Activated CD4-positive, CD25-positive, alpha-beta regulatory T cell (primary cell): ENCODE data around the gene CDCP1.
"Not testable (repeated sequence)": the region's sequence is repeated elsewhere in the genome, so short reads cannot be mapped to it uniquely, and the experiment has no call there.

Experiments used
- DNase-seq, 4 experiments: peaks; one replicate each; lab custom pipeline; 2025; lab: John Stamatoyannopoulos, UW

The CDCP1 gene

DNA sequence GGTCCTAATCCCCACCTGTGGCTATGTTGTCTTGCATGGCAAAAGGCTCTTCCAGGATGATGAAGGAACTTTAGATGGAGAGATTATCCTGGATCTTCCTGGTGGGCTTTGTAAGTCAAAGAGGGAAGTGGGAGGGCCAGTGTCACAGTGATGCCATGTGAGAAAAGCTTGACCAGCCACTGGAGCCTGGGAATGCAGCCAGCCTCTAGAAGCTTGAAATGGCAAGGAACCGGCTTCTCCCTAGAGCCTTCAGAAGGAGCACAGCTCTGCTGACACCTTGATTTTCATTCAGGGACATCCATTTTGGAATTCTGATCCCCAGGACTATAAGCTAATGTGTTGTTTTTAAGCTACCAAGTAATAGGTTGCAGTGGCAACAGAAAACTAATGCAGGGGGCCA is 61.8 kb downstream of the CDCP1 start:
- DNase-seq = no peak

DNA sequence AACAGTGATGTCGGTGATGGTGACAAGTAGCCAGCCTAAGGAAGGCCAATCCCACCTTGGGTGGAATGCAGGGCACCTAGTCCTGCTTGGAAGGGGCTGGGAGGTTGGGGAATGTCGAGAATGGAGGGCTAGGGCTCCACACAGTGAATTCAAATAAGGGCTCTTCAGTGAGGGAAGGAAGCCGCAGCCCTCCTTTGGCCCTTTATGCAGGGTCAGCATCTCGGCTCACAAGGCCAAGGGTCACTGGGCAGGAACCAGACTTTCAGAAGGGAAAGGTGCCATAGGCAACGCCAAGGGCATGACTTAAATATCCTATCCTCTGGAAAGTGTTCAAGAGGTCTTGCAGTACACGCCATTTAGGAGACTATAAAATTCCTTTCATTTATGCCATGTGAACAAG is 63.2 kb downstream of the CDCP1 start:
- DNase-seq = no peak

DNA sequence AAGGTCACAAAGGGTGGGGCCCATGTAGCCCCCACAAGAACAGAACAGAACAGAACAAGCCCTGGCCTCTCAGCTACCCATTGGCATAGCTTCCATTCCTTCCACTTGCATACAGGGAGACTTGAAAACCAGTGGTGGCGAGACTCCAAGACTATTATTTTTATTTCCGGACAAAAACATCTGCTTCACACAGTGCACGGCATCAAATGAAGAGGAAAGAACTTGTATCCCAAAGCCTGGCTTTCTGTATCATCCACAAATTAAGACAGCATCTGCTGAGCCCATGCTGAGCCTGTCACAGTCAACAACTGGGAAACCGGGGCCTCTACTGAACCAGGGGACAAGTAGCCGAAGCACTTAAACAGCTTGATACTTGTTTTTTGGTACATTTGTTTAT is 64.0 kb downstream of the CDCP1 start:
- no peak for DNase-seq

DNA sequence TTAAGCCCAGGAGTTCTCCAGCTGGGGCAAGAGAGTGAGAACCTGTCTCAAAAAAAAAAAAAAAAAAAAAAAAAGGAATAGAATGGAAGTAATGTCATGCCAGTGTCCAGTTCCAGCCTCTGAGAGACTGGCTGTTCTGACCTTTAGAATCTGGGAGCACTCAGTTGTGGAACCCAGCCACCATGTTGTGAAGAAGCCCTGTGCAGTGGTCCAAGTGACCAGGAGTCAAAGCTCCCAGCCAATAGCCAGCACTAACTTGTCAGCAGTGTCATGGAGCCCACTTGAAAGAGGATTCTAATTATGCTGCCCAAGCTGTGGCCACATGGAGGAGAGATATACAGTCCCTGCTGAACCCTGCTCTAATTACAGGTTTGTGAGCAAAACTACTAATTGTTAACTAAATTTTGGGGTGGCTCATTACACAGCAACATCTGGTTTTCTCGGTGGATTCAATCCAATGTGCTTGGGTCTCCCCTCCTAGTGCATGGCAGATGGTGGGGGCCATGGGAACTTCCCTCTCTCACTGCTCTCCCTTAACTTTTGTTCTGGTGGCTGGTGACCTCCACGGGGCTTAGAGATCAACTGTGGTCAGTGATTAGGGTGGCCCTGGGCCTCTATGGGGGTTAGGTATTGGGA is 64.6 kb downstream of the CDCP1 start:
- DNase-seq = no peak

DNA sequence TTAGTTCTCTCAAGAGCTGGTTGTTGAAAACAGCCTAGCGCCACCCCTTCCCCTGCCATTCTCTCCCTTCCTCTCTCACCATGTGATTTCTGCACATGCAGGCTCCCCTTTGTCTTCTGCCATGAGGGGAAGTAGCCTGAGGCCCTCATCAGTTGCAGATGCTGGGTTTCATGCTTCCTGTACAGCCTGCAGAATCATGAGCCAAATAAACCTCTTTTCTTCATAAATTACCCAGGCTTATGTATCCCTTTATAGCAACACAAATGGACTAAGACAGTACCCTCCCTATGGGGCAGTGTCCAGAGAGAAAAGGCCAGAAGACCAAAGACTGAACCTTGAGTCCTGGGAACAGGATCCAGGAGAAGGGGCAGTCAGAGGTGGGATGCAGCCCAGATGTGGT is 65.4 kb downstream of the CDCP1 start:
- no peak for DNase-seq

DNA sequence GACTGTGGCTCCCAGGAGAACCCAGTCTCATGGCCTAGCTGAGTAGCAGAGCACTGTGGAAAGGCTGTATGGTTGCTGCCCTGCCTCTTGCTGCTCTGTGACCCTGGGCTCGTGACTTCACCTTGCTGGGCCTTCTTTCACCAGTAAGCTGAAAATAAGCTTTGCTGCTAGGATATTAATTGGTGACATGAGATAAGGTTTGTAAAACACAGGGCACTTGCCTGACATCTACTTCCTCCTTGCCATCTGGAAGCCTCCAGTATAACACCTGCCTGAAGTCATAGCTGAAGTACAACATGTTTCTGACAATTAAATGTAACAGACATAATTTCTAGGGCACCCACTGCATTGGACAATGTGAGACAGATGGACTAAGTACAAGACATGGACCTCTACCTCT is 66.5 kb downstream of the CDCP1 start:
- DNase-seq = no peak

DNA sequence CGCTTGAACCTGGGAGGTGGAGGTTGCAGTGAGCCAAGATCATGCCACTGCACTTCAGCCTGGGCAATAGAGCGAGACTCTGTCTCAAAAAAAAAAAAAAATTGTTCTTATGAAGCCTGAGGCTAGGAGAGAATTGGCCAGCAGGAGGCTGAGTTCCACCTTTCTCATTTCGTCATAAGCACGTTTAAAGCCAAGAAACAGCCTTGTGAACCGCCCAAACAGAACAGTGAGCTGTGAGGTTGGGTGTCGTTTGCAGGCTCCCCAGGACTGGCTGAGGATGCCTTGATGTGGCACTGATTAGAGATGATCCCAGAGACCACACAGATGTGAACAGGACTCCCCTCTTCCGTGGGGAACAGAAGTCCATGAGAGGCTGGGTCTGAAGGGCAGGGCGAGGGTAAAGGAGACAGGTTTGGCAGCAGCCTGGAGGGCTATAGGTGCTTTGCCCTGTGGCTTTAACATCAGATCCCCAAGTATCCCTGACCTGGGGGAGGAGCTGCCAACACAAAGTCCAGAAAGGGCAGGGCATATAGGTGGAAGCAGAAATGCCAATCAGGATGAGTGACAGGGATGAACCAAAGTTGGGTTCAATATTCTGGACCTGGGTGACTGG is 67.2 kb downstream of the CDCP1 start:
- DNase-seq = no peak

DNA sequence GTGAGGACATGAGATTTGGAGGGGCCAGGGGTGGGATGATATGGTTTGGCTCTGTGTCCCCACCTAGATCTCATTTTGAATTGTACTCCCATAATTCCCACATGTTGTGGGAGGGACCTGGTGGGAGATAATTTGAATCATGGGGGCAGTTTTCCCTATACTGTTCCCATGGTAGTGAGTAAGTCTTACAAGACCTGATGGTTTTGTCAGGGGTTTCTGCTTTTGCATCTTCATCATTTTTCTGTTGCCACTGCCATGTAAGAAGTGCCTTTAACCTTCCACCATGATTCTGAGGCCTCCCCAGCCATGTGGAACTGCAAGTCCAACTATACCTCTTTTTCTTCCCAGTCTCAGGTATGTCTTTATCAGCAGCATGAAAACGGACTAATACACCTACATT is 67.9 kb downstream of the CDCP1 start:
- DNase-seq = not testable (repeated sequence)

DNA sequence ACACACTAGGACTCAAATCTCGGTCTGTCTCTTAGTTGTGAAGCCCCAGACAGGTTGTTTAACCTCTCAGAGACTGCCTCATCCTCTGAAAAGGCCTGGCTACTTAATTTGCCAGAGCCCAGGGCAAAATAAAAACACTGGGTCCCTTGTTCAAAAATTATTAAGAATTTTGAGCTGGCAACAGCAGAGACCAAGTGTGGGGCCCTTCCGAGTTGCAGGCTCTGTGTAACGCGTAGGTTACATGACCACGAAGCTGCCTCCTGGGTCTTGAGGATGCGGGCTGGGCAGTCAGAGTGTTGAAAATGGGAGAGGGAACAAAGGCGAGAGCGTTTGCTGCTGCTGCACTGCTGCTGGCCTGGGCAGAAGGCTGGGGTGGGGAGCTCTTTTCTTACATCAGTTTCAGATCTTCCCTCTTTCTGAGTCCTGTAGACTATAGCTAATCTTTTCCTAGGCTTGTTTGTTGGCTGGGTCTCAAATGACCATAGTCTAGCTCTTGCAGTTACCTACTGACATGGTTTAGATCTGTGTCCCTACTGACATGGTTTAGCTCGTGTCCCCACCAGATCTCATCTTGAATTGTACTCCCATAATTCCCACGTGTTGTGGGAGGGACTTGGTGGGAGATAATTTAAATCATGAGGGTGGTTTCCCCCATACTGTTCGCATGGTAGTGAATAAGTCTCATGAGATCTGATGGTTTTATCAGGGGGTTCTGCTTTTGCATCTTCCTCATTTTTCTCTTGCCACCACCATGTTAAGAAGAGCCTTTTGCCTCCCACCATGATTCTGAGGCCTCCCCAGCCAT is 70.2 kb downstream of the CDCP1 start:
- DNase-seq = no peak

DNA sequence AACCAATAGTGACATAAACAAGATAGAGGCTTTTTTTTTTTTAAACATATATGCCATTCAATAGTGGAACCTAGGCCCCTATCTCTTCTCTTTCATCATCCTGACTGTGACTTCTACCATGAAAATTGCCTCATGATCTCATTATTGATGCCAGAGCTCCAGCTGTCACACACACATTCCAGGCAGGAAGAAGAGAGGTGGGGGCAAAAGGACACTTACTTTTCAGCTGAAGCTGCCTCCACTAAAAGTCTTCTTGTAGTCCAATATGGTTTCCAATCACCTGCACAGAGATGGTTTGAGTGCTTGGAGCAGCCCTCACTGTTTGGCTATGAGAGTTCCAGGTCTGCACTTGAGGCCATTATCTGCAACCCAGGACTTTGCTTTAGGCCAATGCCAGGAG is 75.1 kb downstream of the CDCP1 start:
- no peak for DNase-seq

DNA sequence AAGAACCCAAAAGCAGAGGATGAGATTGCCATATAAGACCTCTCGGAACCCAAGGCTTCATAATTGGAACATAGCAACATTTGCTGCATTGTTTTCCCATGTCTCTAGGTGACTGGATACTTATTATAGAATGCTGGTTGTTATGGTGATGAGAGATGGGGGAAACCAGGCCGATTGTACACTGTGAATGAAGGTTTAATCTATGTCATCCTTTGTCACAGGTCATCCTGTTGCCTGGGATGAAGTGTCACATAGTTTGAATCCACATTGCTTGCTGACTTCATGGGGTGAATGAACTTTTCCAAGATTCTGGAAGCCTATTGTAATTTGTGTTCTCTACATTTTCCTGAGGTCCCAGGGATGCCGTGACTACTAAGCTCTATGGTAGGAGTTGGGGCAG is 78.2 kb downstream of the CDCP1 start:
- DNase-seq = no peak

DNA sequence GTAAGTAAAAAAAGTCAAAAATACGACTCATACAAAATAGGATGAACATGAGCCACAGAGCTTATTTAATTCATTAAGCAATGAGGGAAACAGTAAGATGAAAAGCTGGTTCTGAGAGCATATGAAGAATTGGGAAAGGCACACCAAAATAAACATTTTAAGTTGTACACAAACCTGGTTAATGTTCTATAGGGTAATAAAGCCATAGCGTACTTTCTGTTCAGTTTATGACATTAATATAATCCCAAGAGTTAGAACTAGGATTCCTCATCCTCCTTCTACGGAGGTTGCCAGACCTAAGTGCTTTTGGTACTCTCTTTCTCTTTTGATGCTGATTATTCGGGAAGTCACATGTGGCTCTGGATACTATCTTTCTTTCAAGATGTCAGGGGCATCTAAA is 78.7 kb downstream of the CDCP1 start:
- no peak for DNase-seq

DNA sequence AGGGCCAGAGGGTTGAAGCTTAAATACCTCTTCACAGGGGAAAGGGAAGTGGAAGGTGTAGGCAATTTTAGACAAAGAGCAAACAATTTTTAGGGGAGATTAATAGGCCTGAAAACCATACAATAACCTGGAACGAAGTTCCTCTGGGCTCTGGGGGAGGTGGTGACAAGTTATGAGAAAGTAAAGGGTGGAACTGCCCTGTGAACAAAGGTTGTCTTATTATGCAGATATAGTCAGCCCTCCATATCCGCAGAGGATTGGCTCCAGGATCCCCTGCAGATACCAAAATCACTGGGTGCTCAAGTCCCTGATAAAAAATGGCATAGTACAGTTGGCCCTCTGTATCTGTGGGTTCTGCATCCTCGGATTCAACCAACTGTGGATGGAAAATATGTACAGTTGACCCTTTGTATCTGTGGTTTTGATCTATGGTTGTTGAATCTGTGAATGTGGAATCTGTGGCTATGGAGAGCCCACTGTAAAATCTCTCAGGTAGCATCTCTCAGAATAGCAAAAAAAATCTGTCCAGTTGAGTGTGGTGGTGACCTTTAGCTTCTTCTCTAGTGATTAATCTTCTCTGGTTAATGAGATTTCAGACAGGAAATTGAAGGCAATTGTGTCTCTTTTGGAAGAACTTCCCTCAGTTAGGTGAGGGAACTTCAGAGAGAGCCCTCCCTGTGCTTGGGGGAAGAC is 79.9 kb downstream of the CDCP1 start:
- no peak for DNase-seq

DNA sequence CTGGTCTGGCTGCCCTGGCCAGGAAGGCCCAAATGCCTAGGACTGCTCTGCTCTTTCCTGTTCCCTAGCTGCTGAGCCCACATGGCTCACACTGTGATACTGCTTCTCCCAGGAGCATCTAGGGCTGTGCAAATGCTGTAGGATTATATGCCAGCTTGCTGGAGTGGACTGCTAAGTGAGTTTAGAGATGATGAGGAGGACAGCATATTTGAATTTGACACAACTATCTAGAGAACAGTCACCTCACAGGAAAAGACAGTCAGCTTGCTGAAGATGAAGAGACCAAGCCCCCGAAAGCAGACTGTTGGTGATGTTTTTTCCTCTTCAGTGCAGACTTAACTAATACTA is 80.8 kb downstream of the CDCP1 start:
- no peak for DNase-seq

DNA sequence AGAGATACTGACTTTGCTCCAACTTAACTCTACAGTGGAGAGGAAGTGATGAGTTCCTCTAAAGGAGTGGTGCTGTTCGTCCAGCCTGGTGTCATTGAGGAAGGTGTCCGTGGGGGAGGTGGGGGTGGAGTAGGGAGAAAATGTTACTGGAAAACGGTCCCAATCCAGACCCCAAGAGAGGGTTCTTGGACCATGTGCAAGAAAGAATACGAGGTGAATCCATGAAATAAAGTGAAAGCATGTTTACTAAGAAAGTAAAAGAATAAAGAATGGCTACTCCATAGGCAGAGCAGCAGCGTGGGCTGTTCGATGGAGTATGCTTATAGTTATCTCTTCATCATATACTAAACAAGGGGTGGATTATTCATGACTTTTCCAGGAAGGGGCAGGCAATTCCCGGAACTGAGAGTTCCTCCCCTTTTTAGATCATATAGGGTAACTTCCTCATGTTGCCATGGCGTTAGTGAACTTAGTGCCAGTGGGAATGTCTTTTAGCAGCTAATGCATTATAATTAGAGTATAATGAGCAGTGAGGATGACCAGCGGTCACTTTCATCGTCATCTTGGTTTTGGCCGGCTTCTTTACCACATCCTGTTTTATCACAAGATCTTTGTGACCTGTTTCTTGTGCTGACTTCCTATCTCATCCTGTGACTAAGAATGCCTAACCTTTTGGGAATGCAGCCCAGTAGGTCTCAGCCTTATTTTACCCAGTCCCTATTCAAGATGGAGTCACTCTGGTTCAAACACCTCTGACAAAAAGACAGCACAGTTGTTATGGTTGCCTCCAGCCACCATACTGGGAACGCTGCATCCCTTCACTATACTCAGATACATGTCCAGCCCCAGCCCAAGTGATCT is 81.4 kb downstream of the CDCP1 start:
- DNase-seq = peak; percentile 14 to 58 (median 24)

DNA sequence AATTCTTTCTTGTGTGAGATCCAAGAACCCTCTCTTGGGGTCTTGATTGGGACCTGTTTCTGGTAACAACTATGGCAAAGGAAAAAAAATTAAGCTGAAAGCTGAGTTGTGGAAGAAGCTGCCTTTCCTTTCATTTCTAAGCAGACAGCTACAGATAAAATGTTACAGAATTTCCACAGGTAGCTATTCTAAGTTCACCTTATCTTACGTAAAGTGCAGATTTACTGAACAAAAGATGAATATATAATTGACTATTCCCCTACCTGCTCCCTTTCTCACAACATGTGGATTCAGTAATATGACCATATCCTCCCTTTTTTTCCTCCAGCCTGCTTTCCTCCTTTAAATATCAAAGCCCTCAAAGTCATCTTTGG is 83.5 kb downstream of the CDCP1 start:
- DNase-seq = no peak

DNA sequence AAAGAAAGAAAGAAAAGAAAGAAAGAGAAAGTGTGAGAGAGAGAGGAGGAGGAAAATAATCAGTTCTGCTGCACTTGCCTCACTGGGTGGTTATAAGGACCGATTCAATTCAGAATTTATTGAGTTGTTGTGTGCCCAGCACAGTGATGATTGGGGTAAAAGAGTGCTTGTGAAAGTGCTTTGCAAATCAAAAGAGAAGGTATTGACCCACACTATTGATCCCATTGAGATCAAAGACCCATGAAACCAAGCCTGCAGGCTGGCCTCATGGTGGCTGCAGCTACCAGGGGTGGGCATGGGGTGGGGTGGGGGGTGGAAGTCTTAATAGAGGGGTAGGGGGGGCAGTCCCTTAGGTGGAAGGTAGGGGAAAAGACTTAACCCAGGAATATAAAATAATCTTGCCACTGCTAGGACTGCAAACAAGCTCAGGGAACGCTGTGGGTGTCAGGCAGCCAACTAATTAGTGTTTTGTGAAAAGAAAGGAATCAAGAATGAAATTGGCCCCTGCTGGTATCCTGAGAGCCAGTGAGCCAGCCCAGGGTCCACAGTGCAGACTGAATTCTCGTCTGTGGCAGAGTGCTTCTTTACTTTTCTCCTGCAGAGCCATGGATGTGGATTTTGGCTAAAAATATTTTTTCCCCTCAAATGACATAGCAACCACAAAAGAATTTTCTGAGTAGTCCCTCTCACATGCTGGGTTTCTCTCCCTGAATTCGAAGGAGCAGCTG is 85.8 kb downstream of the CDCP1 start:
- no peak for DNase-seq

DNA sequence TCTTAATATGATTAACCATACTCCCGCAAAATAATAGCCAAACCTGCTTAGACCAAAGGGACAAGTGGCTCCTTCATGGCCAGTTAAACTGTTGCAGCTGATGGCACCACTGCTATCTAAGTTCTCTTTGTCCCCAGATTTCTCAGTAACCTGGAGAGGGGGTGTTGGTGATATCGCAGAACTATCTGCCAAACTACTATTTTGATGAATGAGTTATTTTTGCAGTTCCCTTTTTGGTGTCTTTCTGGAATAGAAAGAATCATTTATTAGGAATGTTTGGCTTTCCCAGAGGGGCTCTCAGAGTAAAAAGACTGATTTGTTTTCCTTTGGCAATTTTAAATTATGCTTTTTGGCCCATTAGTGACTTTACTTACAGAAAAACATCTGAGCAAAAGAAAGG is 87.0 kb downstream of the CDCP1 start:
- no peak for DNase-seq

DNA sequence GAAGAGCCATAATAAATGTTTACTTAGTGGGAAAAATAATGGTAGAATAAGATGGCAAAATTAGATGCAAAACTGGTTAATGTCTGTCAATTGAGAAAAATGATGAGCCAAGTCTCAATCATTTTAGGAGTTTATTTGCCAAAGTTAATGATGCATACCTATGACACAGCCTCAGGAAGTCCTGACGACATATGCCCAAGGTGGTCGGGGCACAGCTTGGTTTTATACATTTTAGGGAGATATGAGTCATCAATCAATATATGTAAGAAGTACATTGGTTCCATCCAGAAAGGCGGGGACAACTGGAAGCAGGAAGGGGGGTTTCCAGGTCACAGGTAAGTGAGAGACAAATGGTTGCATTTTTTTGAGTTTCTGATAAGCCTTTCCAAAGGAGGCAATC is 88.6 kb downstream of the CDCP1 start:
- DNase-seq = no peak

DNA sequence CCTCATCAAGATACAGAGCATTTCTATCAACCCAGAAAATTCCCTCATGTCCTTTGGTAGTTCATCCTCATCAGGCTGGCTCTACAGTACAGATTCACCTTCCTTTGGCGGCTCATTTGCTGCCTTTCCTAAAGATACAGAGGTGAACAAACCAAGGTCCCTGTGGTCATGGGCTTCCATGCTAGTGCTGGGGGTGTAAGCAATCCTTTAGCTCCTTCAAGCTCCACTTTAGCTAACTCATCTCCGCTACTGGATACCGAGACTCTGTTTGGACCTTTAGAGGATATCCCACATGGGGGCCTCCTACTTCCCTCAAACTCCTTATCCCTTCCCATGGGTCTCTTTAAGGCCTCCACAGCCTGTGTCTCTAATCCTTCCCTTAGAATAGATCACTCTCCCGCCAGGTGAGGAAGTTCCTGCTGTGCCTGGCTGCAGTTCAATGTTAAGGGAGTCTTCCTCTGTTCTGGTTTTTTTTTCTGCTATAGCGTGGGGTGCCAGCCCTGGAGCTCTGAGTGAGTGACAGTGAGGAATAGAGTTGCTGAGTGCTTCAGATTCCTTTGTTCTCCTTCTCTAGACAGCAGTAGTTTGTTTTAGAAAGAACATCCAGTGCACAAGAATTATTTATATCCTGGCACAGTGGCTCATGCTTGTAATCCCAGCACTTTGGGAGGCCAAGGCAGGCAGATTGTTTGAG is 89.4 kb downstream of the CDCP1 start:
- DNase-seq = no peak
